Measurements from ENCODE around the gene LANCL3. TPM values are rescaled to one million over a fixed set of nuclear protein-coding genes. Genes with fewer than 3 reads are reported as not detected.
"Not testable (repeated sequence)": the region's sequence is repeated elsewhere in the genome, so short reads cannot be mapped to it uniquely, and the experiment has no call there.

LANCL3 gene
- total RNA-seq, 1 donor from 2014 or later = 0.36 TPM

- Histone ChIP-seq H3K9ac (ENCODE audit: low read length) (no peak overlapping the region), H4K20me1 (ENCODE audit: insufficient read depth, low read length) (no peaks in the 10 kb centered on the region), H3K4me1 (ENCODE audit: insufficient read depth, low read length) (no peaks in the 10 kb centered on the region), H3K4me2 (ENCODE audit: low read length) (no peak overlapping the region), H3K27me3 (ENCODE audit: insufficient read depth, low read length) (no peaks in the 10 kb centered on the region), H3K4me3 (ENCODE audit: insufficient read depth, low read depth, low read length) (no peak overlapping the region), H3K27ac (ENCODE audit: low read depth, low read length) (no peak overlapping the region), H2AFZ (ENCODE audit: low read depth, low read length) (no peak overlapping the region), H3K36me3 (ENCODE audit: insufficient read depth, low read length) (no peaks in the 10 kb centered on the region), H3K79me2 (ENCODE audit: insufficient read depth, low read length) (no peaks in the 10 kb centered on the region), H3K9me3 (ENCODE audit: insufficient read depth, low read depth, low read length) (no peaks in the 10 kb centered on the region)
- peaks cover 2% of the 10 kb centered on the region for H3K4me1 Mint-ChIP-seq (ENCODE audit: low read depth, unreplicated experiment)
- TF ChIP-seq CTCF (IDR thresholded peaks at IDR 0.05; ENCODE audit: insufficient read depth, low read depth, low read length) (no peak), EZH2 (IDR thresholded peaks at IDR 0.05; ENCODE audit: insufficient read depth, low read length) (no peak)
- H3K9me3 Mint-ChIP-seq (ENCODE audit: unreplicated experiment) = no peaks in the 10 kb centered on the region
- H3K27ac Mint-ChIP-seq (ENCODE audit: unreplicated experiment) = no peak overlapping the region
- H3K36me3 Mint-ChIP-seq (ENCODE audit: low read depth, unreplicated experiment) = no peaks in the 10 kb centered on the region
- FAIRE-seq (peak; percentile 62), DNase-seq (ENCODE audit: low read depth) (no peak)
- H3K4me3 Mint-ChIP-seq (ENCODE audit: unreplicated experiment) = no peak overlapping the region
- no peaks in the 10 kb centered on the region for H3K27me3 Mint-ChIP-seq (ENCODE audit: low read depth, unreplicated experiment)
Measured at GRCh38 chrX:37644381-37645305, 73.2 kb downstream of the LANCL3 start.

GRCh38 chrX:37646254-37646653, 74.8 kb downstream of the LANCL3 start:
- no peaks in the 10 kb centered on the region for H3K27me3 ChIP-seq (ENCODE audit: insufficient read depth, low read length)
- H3K79me2 ChIP-seq (ENCODE audit: insufficient read depth, low read length) = no peaks in the 10 kb centered on the region
- H3K4me3 ChIP-seq (ENCODE audit: insufficient read depth, low read depth, low read length) = no peak overlapping the region
- no peak overlapping the region for H3K27ac Mint-ChIP-seq (ENCODE audit: unreplicated experiment)
- no peaks in the 10 kb centered on the region for H3K4me1 ChIP-seq (ENCODE audit: insufficient read depth, low read length)
- no peaks in the 10 kb centered on the region for H3K36me3 Mint-ChIP-seq (ENCODE audit: low read depth, unreplicated experiment)
- H3K4me2 ChIP-seq (ENCODE audit: low read length) = no peak overlapping the region
- no peaks in the 10 kb centered on the region for H3K27me3 Mint-ChIP-seq (ENCODE audit: low read depth, unreplicated experiment)
- H2AFZ ChIP-seq (ENCODE audit: low read depth, low read length) = no peak overlapping the region
- no peak for FAIRE-seq
- no peak for TF ChIP-seq CTCF (IDR thresholded peaks at IDR 0.05; ENCODE audit: insufficient read depth, low read depth, low read length)
- no peak for TF ChIP-seq EZH2 (IDR thresholded peaks at IDR 0.05; ENCODE audit: insufficient read depth, low read length)
- no peaks in the 10 kb centered on the region for H3K9me3 Mint-ChIP-seq (ENCODE audit: unreplicated experiment)
- peaks cover 2% of the 10 kb centered on the region for H3K4me1 Mint-ChIP-seq (ENCODE audit: low read depth, unreplicated experiment)
- no peak for DNase-seq (ENCODE audit: low read depth)
- H3K36me3 ChIP-seq (ENCODE audit: insufficient read depth, low read length) = no peaks in the 10 kb centered on the region
- no peak overlapping the region for H3K4me3 Mint-ChIP-seq (ENCODE audit: unreplicated experiment)
- no peaks in the 10 kb centered on the region for H3K9me3 ChIP-seq (ENCODE audit: insufficient read depth, low read depth, low read length)
- no peak overlapping the region for H3K9ac ChIP-seq (ENCODE audit: low read length)
- no peak overlapping the region for H3K27ac ChIP-seq (ENCODE audit: low read depth, low read length)
- H4K20me1 ChIP-seq (ENCODE audit: insufficient read depth, low read length) = no peaks in the 10 kb centered on the region

GRCh38 chrX:37650879-37651278, 79.4 kb downstream of the LANCL3 start:
- H3K27ac ChIP-seq (ENCODE audit: low read depth, low read length); H3K4me2 ChIP-seq (ENCODE audit: low read length); H4K20me1 ChIP-seq (ENCODE audit: insufficient read depth, low read length); H2AFZ ChIP-seq (ENCODE audit: low read depth, low read length); H3K27me3 ChIP-seq (ENCODE audit: insufficient read depth, low read length); H3K79me2 ChIP-seq (ENCODE audit: insufficient read depth, low read length); H3K4me1 Mint-ChIP-seq (ENCODE audit: low read depth, unreplicated experiment); H3K36me3 ChIP-seq (ENCODE audit: insufficient read depth, low read length); FAIRE-seq; H3K4me1 ChIP-seq (ENCODE audit: insufficient read depth, low read length); H3K4me3 ChIP-seq (ENCODE audit: insufficient read depth, low read depth, low read length); H3K27ac Mint-ChIP-seq (ENCODE audit: unreplicated experiment); H3K4me3 Mint-ChIP-seq (ENCODE audit: unreplicated experiment); DNase-seq (ENCODE audit: low read depth); H3K9me3 Mint-ChIP-seq (ENCODE audit: unreplicated experiment); H3K27me3 Mint-ChIP-seq (ENCODE audit: low read depth, unreplicated experiment); H3K36me3 Mint-ChIP-seq (ENCODE audit: low read depth, unreplicated experiment); H3K9me3 ChIP-seq (ENCODE audit: insufficient read depth, low read depth, low read length); H3K9ac ChIP-seq (ENCODE audit: low read length): not testable (repeated sequence)
